Skin epidermis (tissue), 12 donors: ENCODE data around the gene DEK.

ENCODE experiments used
- H3K27ac ChIP-seq, 21 experiments: fragments of 200-600 bp; sonication (generic) in 11 of 21; one replicate each; pipeline ENCODE4 v1.5.0; 2020; ENCODE audit warnings: mild to moderate bottlenecking in 3 of 21, inconsistent platforms in 2 of 21, moderate library complexity in 2 of 21
- H3K4me3 ChIP-seq, 7 experiments: fragments of 200-600 bp; sonication (generic) in 2 of 7; one replicate each; pipeline ENCODE4 v1.5.0; 2020; ENCODE audit warnings: inconsistent platforms in 2 of 7, mild to moderate bottlenecking in 2 of 7, moderate library complexity in 1 of 7

Gene DEK

DNA sequence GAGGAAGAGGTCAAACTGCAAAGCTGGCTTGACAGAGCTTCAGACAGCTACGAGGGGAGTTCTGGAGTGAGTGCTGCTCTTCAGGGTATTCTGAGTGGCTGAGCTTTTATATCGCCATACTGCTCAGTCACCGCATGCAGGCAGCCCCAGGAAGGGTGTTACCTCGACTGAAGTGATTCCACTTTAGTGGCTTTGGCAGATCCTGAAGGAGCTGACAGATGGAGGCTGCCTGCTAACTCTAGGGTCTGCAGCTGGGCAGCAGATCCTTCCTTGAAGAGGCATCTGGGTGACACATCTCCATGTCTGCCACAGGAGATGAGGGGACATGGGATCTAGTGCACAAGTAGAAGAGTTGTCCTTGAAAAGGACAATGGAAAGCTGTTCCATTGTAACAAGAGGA lies 3.7 kb upstream of the DEK start:
- H3K4me3 ChIP-seq, result no peak overlapping the region
- H3K27ac ChIP-seq, result no peak overlapping the region

DNA sequence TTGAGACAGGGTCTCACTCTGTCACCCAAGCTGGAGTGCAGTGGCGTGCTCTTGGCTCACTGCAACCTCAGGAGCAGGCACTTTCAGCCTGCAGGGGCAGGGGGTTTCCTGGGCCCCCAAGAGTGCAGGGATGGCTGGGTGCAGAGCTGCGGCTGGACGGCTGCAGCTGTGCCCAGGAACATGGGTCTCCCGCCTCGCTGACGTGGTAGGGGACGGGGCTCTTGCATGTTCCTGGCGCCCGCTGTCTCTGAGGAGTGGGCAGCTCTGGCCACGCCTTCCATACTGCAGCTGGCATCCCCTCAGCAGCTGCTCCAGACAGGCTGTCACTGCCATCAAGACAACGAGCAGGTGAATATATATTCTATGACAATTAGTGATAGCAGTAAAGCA lies 2.2 kb upstream of the DEK start:
- Histone ChIP-seq H3K4me3 (no peak overlapping the region), H3K27ac (no peak overlapping the region)

GRCh38 chr6:18265787-18266522 lies 1.6 kb upstream of the DEK start:
- peak overlapping the region in 2 of 21 experiments; percentile 93 to 97 for H3K27ac ChIP-seq

DNA sequence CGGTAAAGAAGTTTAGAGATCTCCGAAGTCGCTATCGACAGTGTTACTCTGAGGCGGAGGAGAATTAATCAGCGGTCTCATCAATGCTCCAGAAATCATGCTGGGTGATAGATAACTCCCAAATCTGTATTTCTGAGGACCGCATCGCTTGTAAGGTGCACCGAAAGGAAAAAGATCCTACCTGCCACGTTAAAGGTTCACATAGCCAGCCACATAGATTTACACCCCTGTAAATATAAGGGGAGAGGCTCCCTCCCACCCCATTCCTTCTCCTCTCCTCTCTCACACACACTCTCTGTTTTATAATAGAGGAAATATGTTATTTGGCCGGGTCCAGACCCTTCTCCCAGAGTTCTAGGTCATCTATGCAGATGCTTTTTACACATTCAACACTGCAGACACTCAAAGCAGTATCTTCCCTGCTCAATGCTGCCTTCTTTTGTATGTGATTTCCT lies 620 bp upstream of the DEK start:
- H3K27ac ChIP-seq, result peak overlapping the region; percentile 83 to 99 (median 96)
- peak overlapping the region; percentile 82 to 96 (median 88) for H3K4me3 ChIP-seq

More at GRCh38 chr6:18265787-18266522, 1.6 kb upstream of the DEK start:
- no peak overlapping the region for H3K4me3 ChIP-seq

DNA sequence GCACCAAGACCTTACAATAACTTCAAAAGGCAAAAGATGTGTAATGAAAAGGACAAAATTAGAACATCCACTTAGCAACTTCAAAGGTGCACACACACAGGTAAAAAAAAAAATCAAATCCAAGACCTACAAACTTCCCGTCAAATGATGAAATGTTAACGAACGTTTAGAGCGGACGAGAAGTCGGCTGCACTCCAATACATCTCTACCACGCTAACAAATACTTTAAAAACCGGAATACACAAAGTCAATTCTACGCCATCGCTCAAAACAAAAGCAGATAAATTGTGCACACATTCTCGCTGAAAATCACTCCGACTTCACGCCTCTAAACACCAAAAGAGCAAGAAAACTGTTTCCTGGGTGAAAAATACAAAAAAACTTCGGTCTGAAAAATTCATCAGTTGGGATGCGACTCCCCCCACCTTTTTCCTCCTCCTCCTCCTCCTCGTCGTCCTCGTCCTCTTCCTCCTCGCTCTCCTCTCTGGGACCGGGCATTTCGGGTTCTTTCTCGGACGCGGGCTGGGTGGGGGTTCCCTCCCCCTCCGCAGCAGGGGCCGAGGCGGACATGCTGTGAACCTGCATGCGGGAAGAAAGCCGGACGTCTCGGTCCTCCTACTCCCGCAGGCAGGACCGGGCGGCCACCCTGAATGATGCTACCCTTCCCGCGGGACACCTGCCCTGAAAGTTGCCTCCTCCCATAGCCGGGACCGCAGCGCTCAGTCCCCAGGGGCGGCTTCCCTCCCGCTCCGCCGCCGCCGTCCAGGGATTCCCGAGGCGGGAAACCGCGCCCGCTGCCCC lies 712 bp downstream of the DEK start:
- Histone ChIP-seq H3K4me3 (peak overlapping the region; percentile 82 to 96 (median 88)), H3K27ac (peak overlapping the region; percentile 83 to 99 (median 96))

DNA sequence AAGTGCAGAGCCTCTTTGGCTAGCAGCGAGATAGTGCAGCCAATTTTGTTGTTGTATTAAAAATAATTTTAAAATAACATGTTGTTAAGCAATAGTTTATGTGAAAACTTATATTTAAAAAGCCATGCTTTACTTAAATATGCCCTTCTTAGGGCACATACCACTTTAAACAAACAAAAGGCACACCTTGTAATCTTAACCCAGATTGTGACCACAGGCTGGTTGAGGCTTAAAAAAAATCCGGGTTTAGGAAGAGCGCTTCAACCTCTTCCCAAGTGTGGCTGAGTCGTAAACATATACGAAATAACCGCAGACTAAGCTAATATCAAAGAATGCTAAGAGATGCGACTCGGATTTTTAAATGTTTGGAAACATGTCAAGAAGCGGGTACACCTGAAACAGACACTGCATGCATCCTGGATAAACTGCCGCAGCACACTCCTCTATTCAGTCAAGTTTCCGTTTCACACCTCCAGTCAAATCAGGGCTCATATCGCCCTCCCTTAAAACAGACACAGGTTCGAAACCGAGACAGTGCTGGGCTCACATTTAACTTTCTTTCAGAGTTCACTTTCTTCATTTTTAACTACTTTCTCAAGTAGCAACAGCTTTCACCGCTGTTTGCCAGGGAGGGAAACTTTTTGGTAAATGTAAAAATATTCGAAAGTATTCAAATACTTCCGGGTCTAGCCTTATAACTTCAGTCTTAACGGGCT lies 1.5 kb downstream of the DEK start:
- Histone ChIP-seq H3K27ac (peak overlapping the region in 17 of 21 experiments; percentile 16 to 99 (median 97)), H3K4me3 (peak overlapping the region; percentile 82 to 96 (median 88))

DNA sequence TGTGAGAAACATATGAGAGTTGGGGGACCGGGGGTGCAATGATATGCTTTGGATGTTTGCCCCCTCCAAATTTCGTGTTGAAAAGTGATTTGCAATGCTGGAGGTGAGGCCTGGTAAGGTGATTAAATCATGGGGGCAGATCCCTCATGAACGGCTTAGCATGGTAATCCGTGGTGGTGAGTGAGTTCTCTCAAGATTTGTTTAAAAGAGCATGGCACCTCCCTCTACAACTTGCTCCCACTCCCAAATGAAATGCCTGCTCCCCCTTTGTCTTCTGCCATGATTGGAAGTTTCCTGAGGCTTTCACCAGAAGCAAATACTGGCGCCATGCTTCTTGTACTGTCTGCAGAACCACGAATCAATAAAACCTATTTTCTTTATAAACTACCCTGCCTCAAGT lies 2.5 kb downstream of the DEK start:
- Histone ChIP-seq H3K4me3 (peak overlapping the region in 1 of 7 experiments; percentile 96), H3K27ac (peak overlapping the region in 3 of 21 experiments; percentile 12 to 93 (median 46))

- no peak overlapping the region for H3K4me3 ChIP-seq
- H3K27ac ChIP-seq, result peak overlapping the region in 9 of 21 experiments; percentile 5 to 93 (median 27)
Observed at GRCh38 chr6:18260448-18261106, 3.8 kb downstream of the DEK start.

DNA sequence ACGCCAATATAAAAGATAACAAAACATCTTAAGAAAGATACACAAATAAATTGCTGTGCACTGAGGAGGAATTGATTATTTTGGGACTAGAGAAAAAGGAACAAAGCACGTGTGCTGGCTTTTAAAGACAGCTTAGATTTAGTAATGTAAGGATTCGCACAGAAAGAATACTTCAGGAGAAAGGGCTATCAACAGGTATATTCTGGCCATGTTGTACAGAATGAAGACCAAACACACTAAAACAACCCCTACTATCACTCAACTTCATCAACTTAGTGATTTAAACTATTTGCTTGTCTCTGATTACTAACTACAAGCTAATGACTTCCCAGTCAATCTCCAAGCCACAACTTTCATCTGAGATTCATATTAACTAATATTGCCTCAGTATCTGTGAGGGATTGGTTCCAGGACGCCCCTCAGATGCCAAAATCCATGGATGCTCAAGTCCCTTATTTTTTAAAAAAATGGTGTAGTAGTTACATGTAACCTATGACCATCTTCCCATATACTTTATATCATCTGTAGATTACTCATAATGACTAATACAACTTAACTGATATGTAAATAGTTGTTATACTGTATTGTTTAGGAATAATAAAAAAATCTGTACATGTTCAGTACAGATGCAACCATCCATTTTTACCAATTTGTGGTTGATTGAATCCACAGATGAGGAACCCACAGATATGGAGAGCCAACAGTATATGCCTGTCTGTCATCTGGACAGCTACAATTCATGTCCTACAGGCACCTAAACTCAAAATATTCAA lies 4.5 kb downstream of the DEK start:
- Histone ChIP-seq H3K27ac (peak overlapping the region in 4 of 21 experiments; percentile 5 to 46 (median 12)), H3K4me3 (no peak overlapping the region)

GRCh38 chr6:18254793-18255192 lies 9.5 kb downstream of the DEK start:
- H3K4me3 ChIP-seq, result no peak overlapping the region

GRCh38 chr6:18253635-18254034 lies 10.7 kb downstream of the DEK start:
- Histone ChIP-seq H3K4me3 (no peak overlapping the region), H3K27ac (no peak overlapping the region)

More at GRCh38 chr6:18254793-18255192, 9.5 kb downstream of the DEK start:
- H3K27ac ChIP-seq, result no peak overlapping the region

GRCh38 chr6:18249271-18249670 lies 15.1 kb downstream of the DEK start:
- no peak overlapping the region for H3K27ac ChIP-seq
- H3K4me3 ChIP-seq, result no peak overlapping the region

DNA sequence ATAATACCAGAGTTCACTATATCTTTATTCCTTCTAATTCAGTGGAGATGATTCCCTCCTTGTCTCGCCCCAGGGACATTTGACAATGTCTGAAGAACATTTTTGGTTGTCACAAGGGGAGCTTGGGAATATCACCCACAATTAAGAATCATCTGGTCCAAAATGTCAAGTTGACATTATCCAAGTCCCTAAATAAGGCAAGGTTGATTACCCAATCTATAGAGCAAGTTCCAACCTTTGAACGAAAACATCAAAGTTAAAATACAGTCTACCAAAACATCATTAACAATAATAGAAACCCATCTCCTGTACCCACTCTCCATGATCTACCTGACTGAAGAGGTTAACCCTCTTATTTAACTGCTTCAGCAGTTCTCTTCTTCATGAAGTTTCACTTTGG lies 15.6 kb downstream of the DEK start:
- H3K4me3 ChIP-seq, result no peak overlapping the region
- H3K27ac ChIP-seq, result no peak overlapping the region

GRCh38 chr6:18247002-18247401 lies 17.3 kb downstream of the DEK start:
- H3K4me3 ChIP-seq, result no peak overlapping the region
- H3K27ac ChIP-seq, result no peak overlapping the region

GRCh38 chr6:18246205-18246604 lies 18.1 kb downstream of the DEK start:
- H3K4me3 ChIP-seq, result no peak overlapping the region
- H3K27ac ChIP-seq, result no peak overlapping the region

- no peak overlapping the region for H3K4me3 ChIP-seq
- H3K27ac ChIP-seq, result no peak overlapping the region
Observed at GRCh38 chr6:18245642-18246041, 18.7 kb downstream of the DEK start.

DNA sequence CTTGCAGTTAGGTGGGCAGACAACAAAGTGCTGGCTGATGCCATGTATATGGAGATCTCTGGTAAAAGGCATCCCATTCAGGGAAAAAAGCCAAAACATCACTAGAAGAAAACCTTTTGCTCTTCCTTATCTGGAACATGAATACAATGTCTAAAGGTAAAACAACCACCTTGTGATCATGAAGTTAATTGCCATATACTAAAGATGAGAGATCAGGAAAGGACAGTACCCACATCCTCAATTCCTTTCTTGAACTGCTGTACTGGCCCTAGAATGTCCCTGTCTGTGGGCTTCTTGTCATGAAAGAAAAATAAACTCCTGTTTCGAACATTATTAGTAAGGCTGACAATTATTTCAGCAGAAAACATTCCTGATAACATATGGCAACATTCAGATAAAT lies 19.3 kb downstream of the DEK start:
- H3K27ac ChIP-seq, result no peak overlapping the region
- no peak overlapping the region for H3K4me3 ChIP-seq

DNA sequence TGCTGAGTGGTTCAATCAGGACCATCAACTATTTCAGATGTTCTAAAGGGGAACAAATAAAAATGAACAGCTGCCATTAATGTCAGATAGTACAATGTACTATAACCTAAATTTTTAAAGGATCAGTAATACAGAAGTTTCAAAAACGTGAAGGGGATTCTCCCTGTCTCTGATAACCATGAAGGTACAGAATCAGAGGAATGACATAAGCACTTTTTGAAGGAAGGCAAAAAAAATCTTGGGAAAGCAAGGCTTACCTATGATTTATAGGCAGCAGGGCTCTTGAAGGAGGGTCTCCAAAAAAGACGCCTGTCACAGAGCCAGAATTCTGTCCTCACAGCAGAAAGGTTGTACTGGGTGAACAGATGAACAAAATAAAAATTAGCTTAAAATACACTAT lies 20.1 kb downstream of the DEK start:
- Histone ChIP-seq H3K27ac (no peak overlapping the region), H3K4me3 (no peak overlapping the region)

GRCh38 chr6:18243302-18243893 lies 20.9 kb downstream of the DEK start:
- H3K27ac ChIP-seq, result no peak overlapping the region
- H3K4me3 ChIP-seq, result no peak overlapping the region
